Measurements from ENCODE around the gene PCSK4. TPM values are rescaled to one million over a fixed set of nuclear protein-coding genes. Genes with fewer than 3 reads are reported as not detected.
"Not testable (repeated sequence)": the region's sequence is repeated elsewhere in the genome, so short reads cannot be mapped to it uniquely, and the experiment has no call there.

The PCSK4 gene
- polyA plus RNA-seq (2013, experiment 1 of 2): 2.5 TPM
- 5.3 TPM for polyA plus RNA-seq (2013, experiment 2 of 2)

DNA sequence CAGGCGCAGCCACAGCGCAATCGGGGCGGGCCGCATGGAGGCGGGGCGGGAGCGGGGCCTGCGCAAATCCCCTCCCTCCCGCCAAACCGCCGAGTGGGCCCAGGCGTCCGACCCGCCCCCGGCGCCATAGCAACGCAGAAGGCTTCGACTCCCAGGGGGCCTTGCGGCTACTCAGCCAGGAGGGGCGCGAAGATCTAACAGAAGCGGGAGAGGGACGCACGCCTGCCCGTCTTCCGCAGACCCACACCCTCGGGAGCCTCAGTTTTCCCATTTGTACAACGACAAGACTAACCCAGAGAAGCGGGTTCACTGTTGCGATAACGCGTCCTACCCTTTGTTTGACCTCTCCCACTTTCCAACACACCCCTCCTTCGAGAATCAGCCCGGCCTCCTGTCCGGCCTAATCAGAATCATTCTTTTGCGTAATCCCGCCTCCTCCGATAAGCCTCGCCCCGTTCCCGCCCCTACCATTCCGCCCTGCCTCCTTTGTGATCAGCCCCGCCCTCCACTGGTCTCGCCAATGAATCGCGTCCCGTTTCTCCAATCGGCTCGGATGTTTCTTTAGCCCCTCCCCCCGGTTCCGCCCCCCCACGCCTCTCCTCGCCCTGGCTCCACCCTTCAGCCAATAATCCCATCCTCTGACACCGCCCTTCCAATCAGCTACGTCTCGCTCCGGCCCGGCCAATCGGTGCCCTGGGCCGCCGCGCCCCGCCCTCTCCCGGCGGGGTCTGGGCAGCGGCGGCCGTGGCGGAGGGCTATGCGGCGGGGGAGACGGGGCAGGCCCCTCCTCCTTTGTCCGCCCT, at the start of gene PCSK4:
TSS of gene PCSK4 (minus strand) at position 40 of the 803 bp plus-strand sequence. CDS start at position 36, 4 bp downstream.
- no peaks in the 10 kb centered on the region for H3K9me3 ChIP-seq (ENCODE audit: insufficient read depth, low read depth, low read length)
- H3K27me3 ChIP-seq (ENCODE audit: insufficient read depth, low read length): peaks cover 30% of the 10 kb centered on the region
- H3K36me3 ChIP-seq (ENCODE audit: insufficient read depth, low read length): no peaks in the 10 kb centered on the region
- H3K27ac ChIP-seq (ENCODE audit: low read depth, low read length): peak within 1 kb of the TSS; percentile 54; the same call in 1 of the 2 replicates
- H3K4me1 ChIP-seq (ENCODE audit: insufficient read depth, low read length): 0 out of 2 replicates have a peak, but pooled peaks cover 3% of the 10 kb centered on the region
- peak within 1 kb of the TSS; percentile 82 for H3K9ac ChIP-seq (ENCODE audit: low read depth, low read length)
- under 1% methylated on average over 74 of the region's 74 CpGs for WGBS
- H3K4me3 ChIP-seq (ENCODE audit: low read length): peak within 1 kb of the TSS; percentile 82

- H3K27me3 ChIP-seq (ENCODE audit: insufficient read depth, low read length); H3K4me1 ChIP-seq (ENCODE audit: insufficient read depth, low read length); H3K9me3 ChIP-seq (ENCODE audit: insufficient read depth, low read depth, low read length); H3K36me3 ChIP-seq (ENCODE audit: insufficient read depth, low read length); H3K4me3 ChIP-seq (ENCODE audit: low read length); H3K9ac ChIP-seq (ENCODE audit: low read depth, low read length); H3K27ac ChIP-seq (ENCODE audit: low read depth, low read length): not testable (repeated sequence)
- 94% methylated on average over 11 of the region's 11 CpGs for WGBS
These were observed 49.6 kb upstream of the PCSK4 start for GRCh38 chr19:1539749-1540148.

- WGBS: 69% methylated on average over 15 of the region's 15 CpGs
- Histone ChIP-seq H3K9ac (ENCODE audit: low read depth, low read length) (no peak overlapping the region), H3K27ac (ENCODE audit: low read depth, low read length) (no peak overlapping the region), H3K4me1 (ENCODE audit: insufficient read depth, low read length) (no peaks in the 10 kb centered on the region), H3K9me3 (ENCODE audit: insufficient read depth, low read depth, low read length) (no peaks in the 10 kb centered on the region), H3K4me3 (ENCODE audit: low read length) (no peak overlapping the region), H3K27me3 (ENCODE audit: insufficient read depth, low read length) (no peaks in the 10 kb centered on the region), H3K36me3 (ENCODE audit: insufficient read depth, low read length) (no peaks in the 10 kb centered on the region)
These were observed 48.8 kb upstream of the PCSK4 start for GRCh38 chr19:1538978-1539377.

GRCh38 chr19:1535699-1536098, 45.5 kb upstream of the PCSK4 start:
- H3K9ac ChIP-seq (ENCODE audit: low read depth, low read length); H3K4me1 ChIP-seq (ENCODE audit: insufficient read depth, low read length); H3K36me3 ChIP-seq (ENCODE audit: insufficient read depth, low read length); H3K9me3 ChIP-seq (ENCODE audit: insufficient read depth, low read depth, low read length); H3K4me3 ChIP-seq (ENCODE audit: low read length); H3K27ac ChIP-seq (ENCODE audit: low read depth, low read length); H3K27me3 ChIP-seq (ENCODE audit: insufficient read depth, low read length): not testable (repeated sequence)
- WGBS: 89% methylated on average over 7 of the region's 7 CpGs

GRCh38 chr19:1534972-1535371, 44.8 kb upstream of the PCSK4 start:
- H3K36me3 ChIP-seq (ENCODE audit: insufficient read depth, low read length): no peaks in the 10 kb centered on the region
- no peaks in the 10 kb centered on the region for H3K9me3 ChIP-seq (ENCODE audit: insufficient read depth, low read depth, low read length)
- H3K4me1 ChIP-seq (ENCODE audit: insufficient read depth, low read length): no peaks in the 10 kb centered on the region
- no peak overlapping the region for H3K4me3 ChIP-seq (ENCODE audit: low read length)
- no peaks in the 10 kb centered on the region for H3K27me3 ChIP-seq (ENCODE audit: insufficient read depth, low read length)
- 86% methylated on average over 14 of the region's 14 CpGs for WGBS
- no peak overlapping the region for H3K9ac ChIP-seq (ENCODE audit: low read depth, low read length)
- H3K27ac ChIP-seq (ENCODE audit: low read depth, low read length): no peak overlapping the region

GRCh38 chr19:1533510-1534150, 43.5 kb upstream of the PCSK4 start:
- H3K9ac ChIP-seq (ENCODE audit: low read depth, low read length): no peak overlapping the region
- no peak overlapping the region for H3K27ac ChIP-seq (ENCODE audit: low read depth, low read length)
- H3K4me1 ChIP-seq (ENCODE audit: insufficient read depth, low read length): no peaks in the 10 kb centered on the region
- H3K36me3 ChIP-seq (ENCODE audit: insufficient read depth, low read length): no peaks in the 10 kb centered on the region
- WGBS: 90% methylated on average over 23 of the region's 23 CpGs
- H3K27me3 ChIP-seq (ENCODE audit: insufficient read depth, low read length): no peaks in the 10 kb centered on the region
- no peak overlapping the region for H3K4me3 ChIP-seq (ENCODE audit: low read length)
- no peaks in the 10 kb centered on the region for H3K9me3 ChIP-seq (ENCODE audit: insufficient read depth, low read depth, low read length)

DNA sequence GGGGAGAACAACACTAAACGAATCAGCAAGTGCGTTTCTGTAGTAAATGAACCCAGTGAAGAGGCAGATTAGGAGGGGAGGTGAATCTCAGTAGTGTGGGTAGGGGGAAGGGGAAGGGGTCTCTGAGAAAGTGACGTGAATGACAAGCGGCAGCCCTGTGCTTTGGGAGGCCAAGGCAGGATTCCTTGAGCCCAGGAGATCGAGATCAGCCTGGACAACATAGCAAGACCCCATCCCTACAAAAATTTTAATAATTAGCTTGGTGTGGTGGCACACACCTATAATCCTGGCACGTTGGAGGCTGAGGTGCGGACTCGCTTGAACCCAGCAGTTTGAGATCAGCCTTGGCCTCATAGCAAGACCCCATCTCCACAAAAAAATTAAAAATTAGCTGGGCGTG, 41.9 kb upstream of the PCSK4 start:
- Histone ChIP-seq H3K9me3 (ENCODE audit: insufficient read depth, low read depth, low read length) (no peaks in the 10 kb centered on the region), H3K27me3 (ENCODE audit: insufficient read depth, low read length) (no peaks in the 10 kb centered on the region)
- 88% methylated on average over 9 of the region's 9 CpGs for WGBS

DNA sequence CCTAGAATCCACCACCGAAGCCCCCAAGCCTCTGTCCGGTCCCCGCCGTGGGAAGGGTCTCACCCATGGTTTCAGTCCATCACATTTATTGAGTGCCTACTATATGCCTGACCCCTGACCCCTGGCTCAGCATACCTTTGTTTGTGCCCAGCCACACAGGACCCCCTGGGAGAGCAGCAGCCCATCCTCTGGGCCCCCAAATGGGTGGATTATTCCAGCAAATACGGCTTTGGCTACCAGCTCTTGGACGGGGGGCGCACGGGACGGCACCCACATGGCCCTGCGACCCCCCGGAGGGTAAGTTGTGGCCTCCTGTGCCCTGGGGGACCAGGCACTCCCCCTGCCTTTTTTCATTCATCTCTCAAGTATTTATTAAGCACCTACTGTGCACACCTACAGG, 41.4 kb upstream of the PCSK4 start:
- no peaks in the 10 kb centered on the region for H3K4me1 ChIP-seq (ENCODE audit: insufficient read depth, low read length)
- no peak overlapping the region for H3K27ac ChIP-seq (ENCODE audit: low read depth, low read length)
- no peaks in the 10 kb centered on the region for H3K9me3 ChIP-seq (ENCODE audit: insufficient read depth, low read depth, low read length)
- H3K4me3 ChIP-seq (ENCODE audit: low read length): no peak overlapping the region
- no peak overlapping the region for H3K9ac ChIP-seq (ENCODE audit: low read depth, low read length)
- H3K27me3 ChIP-seq (ENCODE audit: insufficient read depth, low read length): no peaks in the 10 kb centered on the region
- H3K36me3 ChIP-seq (ENCODE audit: insufficient read depth, low read length): no peaks in the 10 kb centered on the region
- 88% methylated on average over 11 of the region's 11 CpGs for WGBS

More for the DNA sequence above, 41.9 kb upstream of the PCSK4 start:
- H3K36me3 ChIP-seq (ENCODE audit: insufficient read depth, low read length): no peaks in the 10 kb centered on the region
- H3K27ac ChIP-seq (ENCODE audit: low read depth, low read length): no peak overlapping the region
- no peak overlapping the region for H3K4me3 ChIP-seq (ENCODE audit: low read length)
- H3K9ac ChIP-seq (ENCODE audit: low read depth, low read length): no peak overlapping the region
- H3K4me1 ChIP-seq (ENCODE audit: insufficient read depth, low read length): no peaks in the 10 kb centered on the region

DNA sequence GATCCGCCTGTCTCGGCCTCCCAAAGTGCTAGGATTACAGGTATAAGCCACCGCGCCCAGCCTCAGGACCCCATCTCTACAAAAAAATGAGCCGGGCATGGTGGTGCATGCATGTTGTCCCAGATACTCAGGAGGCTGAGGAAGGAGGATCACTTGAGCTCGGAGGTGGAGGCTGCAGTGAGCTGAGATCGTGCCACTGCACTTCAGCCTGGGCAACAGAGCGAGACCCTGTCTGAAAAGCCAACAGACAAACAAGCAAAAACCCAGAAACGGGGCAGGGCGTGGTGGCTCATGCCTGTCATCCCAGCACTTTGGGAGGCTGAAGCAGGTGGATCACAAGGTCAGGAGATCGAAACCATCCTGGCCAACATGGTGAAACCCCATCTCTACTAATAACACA, 40.7 kb upstream of the PCSK4 start:
- not testable (repeated sequence) for H3K27me3 ChIP-seq (ENCODE audit: insufficient read depth, low read length); H3K4me1 ChIP-seq (ENCODE audit: insufficient read depth, low read length); H3K27ac ChIP-seq (ENCODE audit: low read depth, low read length); H3K36me3 ChIP-seq (ENCODE audit: insufficient read depth, low read length); H3K4me3 ChIP-seq (ENCODE audit: low read length); H3K9me3 ChIP-seq (ENCODE audit: insufficient read depth, low read depth, low read length); H3K9ac ChIP-seq (ENCODE audit: low read depth, low read length)
- WGBS: 89% methylated on average over 11 of the region's 11 CpGs

DNA sequence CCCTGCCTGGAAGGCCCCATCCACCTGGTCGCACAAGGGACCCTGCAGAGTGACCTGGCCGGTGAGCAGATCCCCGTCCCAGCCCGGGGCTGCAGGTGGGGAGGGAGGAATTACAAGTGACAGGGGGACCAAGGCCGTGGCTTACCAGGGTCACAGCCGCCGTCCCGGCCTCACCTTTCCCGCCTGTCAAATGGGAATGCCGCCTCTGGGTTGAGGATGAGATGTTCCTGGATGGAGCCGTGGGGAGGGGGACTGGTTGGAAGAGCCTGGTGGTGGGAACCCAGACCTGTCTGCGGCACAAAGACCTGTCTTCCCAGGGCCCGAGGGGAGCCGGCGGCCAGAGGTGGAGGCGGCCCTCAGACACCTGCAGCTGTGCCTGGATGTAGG, 39.3 kb upstream of the PCSK4 start:
- Histone ChIP-seq H3K36me3 (ENCODE audit: insufficient read depth, low read length) (no peaks in the 10 kb centered on the region), H3K4me1 (ENCODE audit: insufficient read depth, low read length) (no peaks in the 10 kb centered on the region), H3K9ac (ENCODE audit: low read depth, low read length) (no peak overlapping the region), H3K9me3 (ENCODE audit: insufficient read depth, low read depth, low read length) (no peaks in the 10 kb centered on the region), H3K27me3 (ENCODE audit: insufficient read depth, low read length) (peaks cover 16% of the 10 kb centered on the region), H3K4me3 (ENCODE audit: low read length) (no peak overlapping the region), H3K27ac (ENCODE audit: low read depth, low read length) (no peak overlapping the region)
- 84% methylated on average over 16 of the region's 16 CpGs for WGBS

- H3K27me3 ChIP-seq (ENCODE audit: insufficient read depth, low read length): peaks cover 23% of the 10 kb centered on the region
- no peaks in the 10 kb centered on the region for H3K36me3 ChIP-seq (ENCODE audit: insufficient read depth, low read length)
- no peak overlapping the region for H3K27ac ChIP-seq (ENCODE audit: low read depth, low read length)
- H3K9me3 ChIP-seq (ENCODE audit: insufficient read depth, low read depth, low read length): no peaks in the 10 kb centered on the region
- no peaks in the 10 kb centered on the region for H3K4me1 ChIP-seq (ENCODE audit: insufficient read depth, low read length)
- no peak overlapping the region for H3K4me3 ChIP-seq (ENCODE audit: low read length)
- WGBS: 87% methylated on average over 21 of the region's 23 CpGs
- H3K9ac ChIP-seq (ENCODE audit: low read depth, low read length): no peak overlapping the region
These were observed 38.7 kb upstream of the PCSK4 start for GRCh38 chr19:1528596-1529429.
